ENCODE measurements around the gene UBE2L6. TPM values are rescaled to one million over a fixed set of nuclear protein-coding genes. Genes with fewer than 3 reads are reported as not detected.

UBE2L6 gene
- total and polyA plus RNA-seq, 4 donors = 42.0 to 68.9 (median 45.0) TPM

- Histone ChIP-seq H3K9me3 (ENCODE audit: control insufficient read depth, low read length) (no peaks in the 10 kb centered on the region), H3K4me1 (ENCODE audit: control insufficient read depth in 1 of 2, insufficient read depth in 2 of 2, low read length in 2 of 2) (no peaks in the 10 kb centered on the region), H3K27ac (ENCODE audit: low read depth in 1 of 2, low read length in 2 of 2) (no peak overlapping the region), H3K27me3 (ENCODE audit: control insufficient read depth in 1 of 2, insufficient read depth in 2 of 2, low read length in 1 of 2) (no peaks in the 10 kb centered on the region), H3K4me3 (ENCODE audit: low read length in 2 of 2) (no peak overlapping the region), H3K36me3 (ENCODE audit: control insufficient read depth in 1 of 2, insufficient read depth in 2 of 2, low read length in 1 of 2) (peaks cover 0 to 12% of the 10 kb centered on the region in 2 donors)
- 83 to 86% methylated on average over 8 of the region's 8 CpGs for WGBS, 2 donors
- intact Hi-C loops (cut with DNase I) = loop anchor here in 1 of 2 donors (10.0 kb wide), 1 partner anchor 729 kb away; no protein-coding TSS in a partner anchor
- no peak for ATAC-seq (ENCODE audit: low FRiP score)
- DNase-seq = no peak
These were observed 11.4 kb downstream of the UBE2L6 start for GRCh38 chr11:57556041-57556440.

- no peak for DNase-seq
- peaks cover 0 to 12% of the 10 kb centered on the region in 2 donors for H3K36me3 ChIP-seq (ENCODE audit: control insufficient read depth in 1 of 2, insufficient read depth in 2 of 2, low read length in 1 of 2)
- intact Hi-C loops (cut with DNase I) = loop anchor here in 1 of 2 donors (10.0 kb wide), 1 partner anchor 729 kb away; no protein-coding TSS in a partner anchor
- WGBS, 2 donors = 79 to 94% methylated on average over 2 of the region's 2 CpGs
- H3K4me3 ChIP-seq (ENCODE audit: low read length in 2 of 2) = no peak overlapping the region
- no peaks in the 10 kb centered on the region for H3K27me3 ChIP-seq (ENCODE audit: control insufficient read depth in 1 of 2, insufficient read depth in 2 of 2, low read length in 1 of 2)
- no peak for ATAC-seq (ENCODE audit: low FRiP score)
- no peak overlapping the region for H3K27ac ChIP-seq (ENCODE audit: low read depth in 1 of 2, low read length in 2 of 2)
- no peaks in the 10 kb centered on the region for H3K9me3 ChIP-seq (ENCODE audit: control insufficient read depth, low read length)
- no peaks in the 10 kb centered on the region for H3K4me1 ChIP-seq (ENCODE audit: control insufficient read depth in 1 of 2, insufficient read depth in 2 of 2, low read length in 2 of 2)
These were observed 12.1 kb downstream of the UBE2L6 start for GRCh38 chr11:57555393-57555792.

GRCh38 chr11:57552479-57552878 lies 15.0 kb downstream of the UBE2L6 start:
- Histone ChIP-seq H3K27ac (ENCODE audit: low read depth in 1 of 2, low read length in 2 of 2) (no peak overlapping the region), H3K36me3 (ENCODE audit: control insufficient read depth in 1 of 2, insufficient read depth in 2 of 2, low read length in 1 of 2) (peaks cover 0 to 16% of the 10 kb centered on the region in 2 donors), H3K9me3 (ENCODE audit: control insufficient read depth, low read length) (no peaks in the 10 kb centered on the region), H3K27me3 (ENCODE audit: control insufficient read depth in 1 of 2, insufficient read depth in 2 of 2, low read length in 1 of 2) (no peaks in the 10 kb centered on the region), H3K4me1 (ENCODE audit: control insufficient read depth in 1 of 2, insufficient read depth in 2 of 2, low read length in 2 of 2) (no peaks in the 10 kb centered on the region), H3K4me3 (ENCODE audit: low read length in 2 of 2) (no peak overlapping the region)
- ATAC-seq (ENCODE audit: low FRiP score) = no peak
- intact Hi-C loops (cut with DNase I) = loop anchor here in 1 of 2 donors (10.0 kb wide), 1 partner anchor 732 kb away; no protein-coding TSS in a partner anchor
- no peak for DNase-seq
- 86 to 87% methylated on average over 5 of the region's 5 CpGs for WGBS, 2 donors

- WGBS, 2 donors = 93 to 96% methylated on average over 4 of the region's 4 CpGs
- ATAC-seq (ENCODE audit: low FRiP score) = no peak
- Histone ChIP-seq H3K9me3 (ENCODE audit: control insufficient read depth, low read length) (no peaks in the 10 kb centered on the region), H3K4me3 (ENCODE audit: low read length in 2 of 2) (no peak overlapping the region), H3K4me1 (ENCODE audit: control insufficient read depth in 1 of 2, insufficient read depth in 2 of 2, low read length in 2 of 2) (no peaks in the 10 kb centered on the region), H3K36me3 (ENCODE audit: control insufficient read depth in 1 of 2, insufficient read depth in 2 of 2, low read length in 1 of 2) (peaks cover 0 to 16% of the 10 kb centered on the region in 2 donors), H3K27me3 (ENCODE audit: control insufficient read depth in 1 of 2, insufficient read depth in 2 of 2, low read length in 1 of 2) (no peaks in the 10 kb centered on the region), H3K27ac (ENCODE audit: low read depth in 1 of 2, low read length in 2 of 2) (no peak overlapping the region)
- no peak for DNase-seq
- intact Hi-C loops (cut with DNase I) = loop anchor here in 1 of 2 donors (10.0 kb wide), 1 partner anchor 733 kb away; no protein-coding TSS in a partner anchor
These were observed 15.5 kb downstream of the UBE2L6 start for GRCh38 chr11:57551941-57552340.

GRCh38 chr11:57549983-57550382 lies 17.5 kb downstream of the UBE2L6 start:
- H3K9me3 ChIP-seq (ENCODE audit: control insufficient read depth, low read length) = no peaks in the 10 kb centered on the region
- DNase-seq = peak in 1 of 2 donors; percentile 54
- H3K27ac ChIP-seq (ENCODE audit: low read depth in 1 of 2, low read length in 2 of 2) = no peak overlapping the region
- 82% methylated on average over 8 of the region's 8 CpGs for WGBS, 2 donors
- H3K36me3 ChIP-seq (ENCODE audit: control insufficient read depth in 1 of 2, insufficient read depth in 2 of 2, low read length in 1 of 2) = peaks cover 0 to 13% of the 10 kb centered on the region in 2 donors
- intact Hi-C loops (cut with DNase I) = loop anchor here in 1 of 2 donors (10.0 kb wide), 1 partner anchor 735 kb away; no protein-coding TSS in a partner anchor
- no peaks in the 10 kb centered on the region for H3K27me3 ChIP-seq (ENCODE audit: control insufficient read depth in 1 of 2, insufficient read depth in 2 of 2, low read length in 1 of 2)
- no peak for ATAC-seq (ENCODE audit: low FRiP score)
- no peak overlapping the region for H3K4me3 ChIP-seq (ENCODE audit: low read length in 2 of 2)
- H3K4me1 ChIP-seq (ENCODE audit: control insufficient read depth in 1 of 2, insufficient read depth in 2 of 2, low read length in 2 of 2) = no peaks in the 10 kb centered on the region

GRCh38 chr11:57547854-57548377 lies 19.6 kb downstream of the UBE2L6 start:
- DNase-seq = peak in 1 of 2 donors; percentile 32
- 48 to 62% methylated on average over 6 of the region's 6 CpGs for WGBS, 2 donors
- Histone ChIP-seq H3K4me3 (ENCODE audit: low read length in 2 of 2) (no peak overlapping the region), H3K9me3 (ENCODE audit: control insufficient read depth, low read length) (no peaks in the 10 kb centered on the region), H3K4me1 (ENCODE audit: control insufficient read depth in 1 of 2, insufficient read depth in 2 of 2, low read length in 2 of 2) (no peaks in the 10 kb centered on the region), H3K27ac (ENCODE audit: low read depth in 1 of 2, low read length in 2 of 2) (no peak overlapping the region), H3K27me3 (ENCODE audit: control insufficient read depth in 1 of 2, insufficient read depth in 2 of 2, low read length in 1 of 2) (no peaks in the 10 kb centered on the region), H3K36me3 (ENCODE audit: control insufficient read depth in 1 of 2, insufficient read depth in 2 of 2, low read length in 1 of 2) (peaks cover 0 to 7% of the 10 kb centered on the region in 2 donors)
- intact Hi-C loops (cut with DNase I) = no loop called here
- no peak for ATAC-seq (ENCODE audit: low FRiP score)

- H3K9me3 ChIP-seq (ENCODE audit: control insufficient read depth, low read length) = no peaks in the 10 kb centered on the region
- peaks cover 0 to 5% of the 10 kb centered on the region in 2 donors for H3K36me3 ChIP-seq (ENCODE audit: control insufficient read depth in 1 of 2, insufficient read depth in 2 of 2, low read length in 1 of 2)
- H3K27ac ChIP-seq (ENCODE audit: low read depth in 1 of 2, low read length in 2 of 2) = no peak overlapping the region
- intact Hi-C loops (cut with DNase I) = no loop called here
- peak in 1 of 2 donors; percentile 39 for DNase-seq
- ATAC-seq (ENCODE audit: low FRiP score) = no peak
- H3K4me3 ChIP-seq (ENCODE audit: low read length in 2 of 2) = no peak overlapping the region
- WGBS, 2 donors = 64 to 66% methylated on average over 5 of the region's 5 CpGs
- H3K27me3 ChIP-seq (ENCODE audit: control insufficient read depth in 1 of 2, insufficient read depth in 2 of 2, low read length in 1 of 2) = no peaks in the 10 kb centered on the region
- no peaks in the 10 kb centered on the region for H3K4me1 ChIP-seq (ENCODE audit: control insufficient read depth in 1 of 2, insufficient read depth in 2 of 2, low read length in 2 of 2)
These were observed 20.5 kb downstream of the UBE2L6 start for GRCh38 chr11:57546869-57547475.

GRCh38 chr11:57546451-57546850 lies 21.0 kb downstream of the UBE2L6 start:
- no peak for ATAC-seq (ENCODE audit: low FRiP score)
- WGBS, 2 donors = 96% methylated on average over 7 of the region's 7 CpGs
- DNase-seq = peak in 1 of 2 donors; percentile 68
- no peaks in the 10 kb centered on the region for H3K27me3 ChIP-seq (ENCODE audit: control insufficient read depth in 1 of 2, insufficient read depth in 2 of 2, low read length in 1 of 2)
- H3K36me3 ChIP-seq (ENCODE audit: control insufficient read depth in 1 of 2, insufficient read depth in 2 of 2, low read length in 1 of 2) = peaks cover 0 to 3% of the 10 kb centered on the region in 2 donors
- H3K4me3 ChIP-seq (ENCODE audit: low read length in 2 of 2) = no peak overlapping the region
- intact Hi-C loops (cut with DNase I) = no loop called here
- no peaks in the 10 kb centered on the region for H3K9me3 ChIP-seq (ENCODE audit: control insufficient read depth, low read length)
- no peaks in the 10 kb centered on the region for H3K4me1 ChIP-seq (ENCODE audit: control insufficient read depth in 1 of 2, insufficient read depth in 2 of 2, low read length in 2 of 2)
- H3K27ac ChIP-seq (ENCODE audit: low read depth in 1 of 2, low read length in 2 of 2) = no peak overlapping the region

- H3K9me3 ChIP-seq (ENCODE audit: control insufficient read depth, low read length) = no peaks in the 10 kb centered on the region
- H3K4me3 ChIP-seq (ENCODE audit: low read length in 2 of 2) = no peak overlapping the region
- ATAC-seq (ENCODE audit: low FRiP score) (no peak), DNase-seq (peak in 1 of 2 donors; percentile 62)
- peaks cover 0 to 3% of the 10 kb centered on the region in 2 donors for H3K36me3 ChIP-seq (ENCODE audit: control insufficient read depth in 1 of 2, insufficient read depth in 2 of 2, low read length in 1 of 2)
- no peak overlapping the region for H3K27ac ChIP-seq (ENCODE audit: low read depth in 1 of 2, low read length in 2 of 2)
- intact Hi-C loops (cut with DNase I) = no loop called here
- H3K27me3 ChIP-seq (ENCODE audit: control insufficient read depth in 1 of 2, insufficient read depth in 2 of 2, low read length in 1 of 2) = no peaks in the 10 kb centered on the region
- no peaks in the 10 kb centered on the region for H3K4me1 ChIP-seq (ENCODE audit: control insufficient read depth in 1 of 2, insufficient read depth in 2 of 2, low read length in 2 of 2)
- WGBS, 2 donors = 88 to 92% methylated on average over 13 of the region's 13 CpGs
These were observed 21.6 kb downstream of the UBE2L6 start for GRCh38 chr11:57545883-57546282.

Measured in aorta (tissue), 5 donors.